NT2/D1 (cell line): ENCODE results near the gene DSPP.
"Not testable (repeated sequence)": the region's sequence is repeated elsewhere in the genome, so short reads cannot be mapped to it uniquely, and the experiment has no call there.

Source experiments
- DNase-seq: peaks from one replicate; pipeline ENCODE4 v3.0.0-alpha.2; 2011; ENCODE audit warnings: low read depth, low spot score
- H3K27me3 ChIP-seq: 2 replicates; pipeline ENCODE4 v1.6.0; 2011; ENCODE audit warnings: mild to moderate bottlenecking; ENCODE audit not compliant: insufficient read length, insufficient read depth
- H3K36me3 ChIP-seq: 2 replicates; pipeline ENCODE4 v1.6.1; 2011; ENCODE audit warnings: mild to moderate bottlenecking, low read length, mixed read lengths; ENCODE audit not compliant: insufficient read depth, insufficient read length
- H3K4me1 ChIP-seq: 2 replicates; pipeline ENCODE4 v1.5.1; 2011; ENCODE audit not compliant: insufficient read depth, insufficient read length
- H3K4me3 ChIP-seq: 2 replicates; pipeline ENCODE4 v1.5.1; 2011; ENCODE audit warnings: low read depth; ENCODE audit not compliant: insufficient read length
- H3K9ac ChIP-seq: 2 replicates; pipeline ENCODE4 v1.6.0; 2011; ENCODE audit warnings: low read depth; ENCODE audit not compliant: insufficient read length
- H3K9me3 ChIP-seq: 2 replicates; pipeline ENCODE4 v1.5.1; 2011; ENCODE audit warnings: mild to moderate bottlenecking, low read length; ENCODE audit not compliant: insufficient read depth
- SUZ12 ChIP-seq: IDR thresholded peaks from 2 replicates; pipeline ENCODE4 v1.6.1; 2011; ENCODE audit not compliant: insufficient read length, insufficient read depth; ENCODE audit errors: extremely low read depth
- YY1 ChIP-seq: IDR thresholded peaks from 2 replicates; pipeline ENCODE4 v1.6.1; 2011; ENCODE audit not compliant: insufficient read length, insufficient read depth
- ZNF274 ChIP-seq: IDR thresholded peaks from 2 replicates; pipeline ENCODE4 v1.6.1; 2011; ENCODE audit warnings: mild to moderate bottlenecking, low read depth, low read length

The DSPP gene

GRCh38 chr4:87608229-87608628 lies at the start of gene DSPP:
Gene DSPP (plus strand): TSS chr4:87608529. CDS start chr4:87610909, 2,380 bp downstream.
- no peaks in the 10 kb centered on the region for H3K27me3 ChIP-seq
- no peaks in the 10 kb centered on the region for H3K9me3 ChIP-seq
- no peaks in the 10 kb centered on the region for H3K4me1 ChIP-seq
- no peak for DNase-seq
- no peak within 1 kb of the TSS for H3K4me3 ChIP-seq
- no peak within 1 kb of the TSS for H3K9ac ChIP-seq
- TF ChIP-seq SUZ12, result no peak
- no peak for TF ChIP-seq YY1
- TF ChIP-seq ZNF274, result no peak
- no peaks in the 10 kb centered on the region for H3K36me3 ChIP-seq

DNA sequence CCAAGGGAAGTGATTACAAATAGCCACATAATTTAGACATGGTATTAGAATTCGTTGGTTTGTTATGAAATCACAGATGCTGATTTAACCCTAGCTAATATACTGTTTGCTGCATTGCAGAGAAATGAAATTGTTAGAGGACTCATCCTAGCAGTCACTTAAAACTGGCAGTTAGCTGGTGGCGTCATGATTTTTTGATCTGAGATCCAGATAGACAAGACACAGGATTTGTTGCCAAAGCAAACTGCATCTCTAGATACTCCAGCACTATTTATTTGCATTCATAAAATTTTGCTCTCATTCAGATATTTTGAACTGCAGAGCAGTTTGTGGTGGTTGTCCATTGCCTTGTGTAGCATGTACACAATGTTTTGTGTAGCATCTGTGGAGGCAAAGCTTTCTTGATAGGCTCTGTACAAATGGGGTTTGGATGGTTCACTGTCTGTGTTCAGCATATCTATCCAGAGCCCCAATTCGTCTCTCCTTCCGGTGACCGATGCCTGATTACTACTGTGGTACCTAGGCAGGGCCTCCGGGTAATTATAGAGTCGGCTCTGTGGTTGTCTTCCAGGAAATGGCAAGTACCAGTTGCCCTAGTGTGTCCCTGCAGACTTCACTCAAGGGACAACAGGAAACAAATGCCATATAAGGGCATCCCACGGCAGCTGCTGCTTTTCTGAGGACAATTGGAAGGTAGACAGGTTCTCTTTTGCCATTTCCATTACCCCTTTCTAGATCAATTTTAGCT lies 49.1 kb upstream of the DSPP start:
- Histone ChIP-seq H3K9me3 (no peaks in the 10 kb centered on the region), H3K27me3 (no peaks in the 10 kb centered on the region), H3K36me3 (no peaks in the 10 kb centered on the region), H3K9ac (no peak overlapping the region), H3K4me3 (no peak overlapping the region), H3K4me1 (no peaks in the 10 kb centered on the region)
- no peak for DNase-seq
- no peak for TF ChIP-seq SUZ12
- TF ChIP-seq YY1, result no peak
- no peak for TF ChIP-seq ZNF274

GRCh38 chr4:87560802-87561201 lies 47.5 kb upstream of the DSPP start:
- H3K4me3 ChIP-seq, result no peak overlapping the region
- H3K27me3 ChIP-seq, result no peaks in the 10 kb centered on the region
- no peaks in the 10 kb centered on the region for H3K9me3 ChIP-seq
- no peak for DNase-seq
- H3K9ac ChIP-seq, result no peak overlapping the region
- no peaks in the 10 kb centered on the region for H3K36me3 ChIP-seq
- TF ChIP-seq ZNF274 (no peak), YY1 (no peak), SUZ12 (no peak)
- no peaks in the 10 kb centered on the region for H3K4me1 ChIP-seq

DNA sequence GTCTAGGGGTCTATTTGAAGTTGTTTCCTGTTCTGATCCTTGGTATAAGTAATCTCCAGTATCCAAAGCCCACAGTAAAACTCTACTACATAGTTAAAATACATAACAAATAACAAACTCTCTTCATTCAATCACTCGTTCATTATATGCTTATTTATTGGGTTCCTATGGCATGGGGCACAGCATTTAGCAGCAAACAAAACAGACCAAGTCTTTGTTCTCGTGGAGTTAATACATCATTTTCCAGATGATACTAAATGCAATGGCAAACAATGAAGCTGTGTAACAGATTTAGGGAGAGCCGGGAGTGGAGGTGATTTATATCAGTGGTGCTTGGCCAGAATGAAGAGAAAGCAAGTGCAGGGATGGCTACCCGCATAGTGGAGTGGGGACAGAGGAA lies 42.6 kb upstream of the DSPP start:
- Histone ChIP-seq H3K27me3 (no peaks in the 10 kb centered on the region), H3K36me3 (no peaks in the 10 kb centered on the region), H3K4me1 (no peaks in the 10 kb centered on the region), H3K9me3 (no peaks in the 10 kb centered on the region), H3K4me3 (no peak overlapping the region), H3K9ac (no peak overlapping the region)
- TF ChIP-seq SUZ12 (no peak), ZNF274 (no peak), YY1 (no peak)
- DNase-seq, result no peak

GRCh38 chr4:87566276-87566675 lies 42.1 kb upstream of the DSPP start:
- Histone ChIP-seq H3K27me3 (no peaks in the 10 kb centered on the region), H3K9me3 (no peaks in the 10 kb centered on the region), H3K4me1 (no peaks in the 10 kb centered on the region), H3K36me3 (no peaks in the 10 kb centered on the region), H3K9ac (no peak overlapping the region), H3K4me3 (no peak overlapping the region)
- no peak for DNase-seq
- TF ChIP-seq ZNF274 (no peak), YY1 (no peak), SUZ12 (no peak)

DNA sequence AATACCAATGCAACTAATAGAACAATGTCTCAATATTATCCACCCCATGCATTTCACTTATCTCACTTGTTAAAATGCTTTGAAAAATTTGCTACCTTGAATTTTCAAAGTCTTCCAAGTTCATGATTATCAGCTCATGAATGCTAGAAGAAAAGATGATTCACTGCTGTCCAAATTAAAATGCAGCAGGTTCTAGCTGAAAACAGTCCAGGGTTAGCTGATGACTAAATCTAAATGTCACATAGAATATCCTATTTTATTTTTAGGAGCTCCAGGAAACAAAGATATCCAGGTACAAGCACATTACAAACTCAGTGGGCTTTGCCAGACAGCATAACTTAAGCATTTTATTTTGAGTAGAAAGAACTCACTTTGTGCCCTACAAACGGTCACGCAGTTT lies 41.1 kb upstream of the DSPP start:
- Histone ChIP-seq H3K9ac (no peak overlapping the region), H3K4me3 (no peak overlapping the region), H3K9me3 (no peaks in the 10 kb centered on the region), H3K4me1 (no peaks in the 10 kb centered on the region), H3K27me3 (no peaks in the 10 kb centered on the region), H3K36me3 (no peaks in the 10 kb centered on the region)
- no peak for DNase-seq
- no peak for TF ChIP-seq ZNF274
- TF ChIP-seq SUZ12, result no peak
- no peak for TF ChIP-seq YY1

- H3K27me3 ChIP-seq, result no peaks in the 10 kb centered on the region
- H3K36me3 ChIP-seq, result no peaks in the 10 kb centered on the region
- TF ChIP-seq ZNF274, result no peak
- TF ChIP-seq YY1, result no peak
- TF ChIP-seq SUZ12, result no peak
- no peaks in the 10 kb centered on the region for H3K9me3 ChIP-seq
- H3K4me1 ChIP-seq, result no peaks in the 10 kb centered on the region
- no peak overlapping the region for H3K9ac ChIP-seq
- H3K4me3 ChIP-seq, result no peak overlapping the region
- DNase-seq, result no peak
Measured at GRCh38 chr4:87570290-87570805, 38.0 kb upstream of the DSPP start.

DNA sequence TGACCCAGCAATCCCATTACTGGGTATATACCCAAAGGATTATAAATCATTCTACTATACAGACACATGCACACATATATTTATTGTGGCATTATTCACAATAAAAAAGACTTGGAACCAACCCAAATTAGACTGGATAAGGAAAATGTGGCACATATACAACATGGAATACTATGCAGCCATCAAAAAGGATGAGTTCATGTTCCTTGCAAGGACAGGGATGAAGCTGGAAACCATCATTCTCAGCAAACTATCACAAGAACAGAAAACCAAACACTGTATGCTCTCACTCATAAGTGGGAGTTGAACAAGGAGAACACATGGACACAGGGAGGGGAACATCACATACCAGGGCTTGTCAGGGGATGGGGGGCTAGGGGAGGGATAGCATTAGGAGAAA lies 34.0 kb upstream of the DSPP start:
- not testable (repeated sequence) for DNase-seq, H3K4me1 ChIP-seq, H3K9ac ChIP-seq, H3K36me3 ChIP-seq, H3K9me3 ChIP-seq, H3K27me3 ChIP-seq, H3K4me3 ChIP-seq
